Body of pancreas (tissue), 4 donors: ENCODE measurements around the gene LRRC49. TPM values are rescaled to one million over a fixed set of nuclear protein-coding genes. Genes with fewer than 3 reads are reported as not detected.
A peak's percentile ranks its signal among the peaks of the same experiment; 100 is the strongest.

Experiments used
- ATAC-seq: fragments of 150-250 bp; one replicate; pipeline ENCODE4 v1.9.1; 2016
- DNase-seq, 4 donors: peaks; one replicate each; pipeline ENCODE4 v3.0.0-alpha.2; 2019
- H3K27ac ChIP-seq, 4 donors: fragments of 200-600 bp; sonication (generic); 1 replicate in 3 of 4; 2 replicates in 1 of 4; pipeline versions ENCODE4 v1.5.1 to v1.6.1; 2016 to 2019; ENCODE audit warnings: mild to moderate bottlenecking in 1 of 4, mixed read lengths in 1 of 4, moderate library complexity in 1 of 4
- H3K27me3 ChIP-seq, 2 donors: fragments of 200-600 bp; sonication (generic); one replicate each; pipeline ENCODE4 v1.6.0; 2016; ENCODE audit warnings: mild to moderate bottlenecking in 1 of 2
- H3K36me3 ChIP-seq, 2 donors: fragments of 200-600 bp; sonication (generic); replicated peaks in 1 of 2; 2 replicates each; pipeline ENCODE4 v1.5.1; 2016; ENCODE audit warnings: low read depth in 2 of 2; ENCODE audit not compliant: insufficient read depth in 1 of 2
- H3K4me1 ChIP-seq: fragments of 200-600 bp; sonication (generic); one replicate; pipeline ENCODE4 v1.6.0; 2016
- H3K4me3 ChIP-seq, 2 donors: fragments of 200-600 bp; sonication (generic); 1 replicate in 1 of 2; 2 replicates in 1 of 2; pipeline ENCODE4 v1.5.1; 2016 to 2019
- H3K9me3 ChIP-seq, 3 donors: fragments of 200-600 bp; sonication (generic); 1 replicate in 2 of 3; 2 replicates in 1 of 3; pipeline ENCODE4 v1.5.1; 2016
- POLR2A ChIP-seq, 3 donors: fragments of 450-650 bp; IDR thresholded peaks; one replicate each; pipeline ENCODE4 v1.6.1; 2016; ENCODE audit warnings: antibody characterized with exemption in 3 of 3, mild to moderate bottlenecking in 2 of 3
- WGBS, 2 donors: methylation state at CpG; one replicate each; pipeline ENCODE4 v1.1.5; 2017; 5-methylcytosine and 5-hydroxymethylcytosine counted together
- intact Hi-C: fragments of 100-400 bp; cut with DNase I; formaldehyde crosslinking; loops from one replicate; pipeline ENCODE4 v1.15.1; 2023
- total RNA-seq, 2 donors: library from RNA; depleted of rRNA; stranded (reverse); fragments of >200 nt; gene quantifications; one replicate each; pipeline ENCODE4 v1.1.0, GENCODE V29; 2016
- TF ChIP-seq, protein P1 (sequence below), 7 experiments: fragments of 450-650 bp in 4 of 7; fragments of 200-600 bp in 3 of 7; sonication (generic) in 3 of 7; IDR thresholded peaks; one replicate each; pipeline ENCODE4 v1.5.1; 2016 to 2019; ENCODE audit warnings: antibody characterized with exemption in 7 of 7

Gene LRRC49
- total RNA-seq, 2 donors from 2014 or later: 3.0 to 7.3 TPM

DNA sequence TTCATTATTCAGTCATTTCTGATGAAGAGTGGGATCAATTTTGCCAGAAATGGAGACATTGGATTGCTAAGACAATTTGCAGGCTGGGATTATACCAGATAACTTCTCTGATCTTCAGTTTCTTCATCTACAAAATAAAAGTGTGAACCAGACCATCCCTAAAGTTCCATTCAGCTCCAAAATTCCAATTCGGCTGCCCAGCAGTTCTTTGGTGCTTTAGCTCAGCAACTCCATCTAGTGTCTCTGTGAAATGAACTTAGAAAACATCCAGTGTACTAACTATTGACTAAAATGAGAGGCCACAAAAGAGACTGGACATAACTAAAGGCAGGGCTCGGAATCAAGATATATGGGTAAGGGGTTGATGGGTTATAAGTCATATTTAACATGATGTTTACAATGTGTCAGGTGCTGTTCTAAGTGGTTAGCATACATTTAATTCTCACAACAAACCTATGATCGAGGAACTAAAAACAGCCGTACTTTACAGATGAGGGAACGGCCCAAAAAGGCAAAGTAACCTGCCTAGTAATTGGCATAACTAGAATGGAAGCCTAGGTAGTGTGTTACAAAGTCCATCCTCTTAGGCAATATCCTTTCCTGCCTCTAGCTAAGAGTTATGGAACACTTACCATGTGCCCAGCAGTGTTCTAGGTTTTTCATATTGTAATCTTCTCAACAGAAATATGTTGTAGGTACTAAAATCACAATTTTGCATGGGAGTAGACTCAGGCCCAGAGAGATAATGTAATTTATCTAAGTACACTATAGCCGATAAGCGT is 17.4 kb upstream of the LRRC49 start:
- 61 to 68% methylated on average over 7 of the region's 7 CpGs for WGBS, 2 donors
- TF ChIP-seq, protein P1, sequence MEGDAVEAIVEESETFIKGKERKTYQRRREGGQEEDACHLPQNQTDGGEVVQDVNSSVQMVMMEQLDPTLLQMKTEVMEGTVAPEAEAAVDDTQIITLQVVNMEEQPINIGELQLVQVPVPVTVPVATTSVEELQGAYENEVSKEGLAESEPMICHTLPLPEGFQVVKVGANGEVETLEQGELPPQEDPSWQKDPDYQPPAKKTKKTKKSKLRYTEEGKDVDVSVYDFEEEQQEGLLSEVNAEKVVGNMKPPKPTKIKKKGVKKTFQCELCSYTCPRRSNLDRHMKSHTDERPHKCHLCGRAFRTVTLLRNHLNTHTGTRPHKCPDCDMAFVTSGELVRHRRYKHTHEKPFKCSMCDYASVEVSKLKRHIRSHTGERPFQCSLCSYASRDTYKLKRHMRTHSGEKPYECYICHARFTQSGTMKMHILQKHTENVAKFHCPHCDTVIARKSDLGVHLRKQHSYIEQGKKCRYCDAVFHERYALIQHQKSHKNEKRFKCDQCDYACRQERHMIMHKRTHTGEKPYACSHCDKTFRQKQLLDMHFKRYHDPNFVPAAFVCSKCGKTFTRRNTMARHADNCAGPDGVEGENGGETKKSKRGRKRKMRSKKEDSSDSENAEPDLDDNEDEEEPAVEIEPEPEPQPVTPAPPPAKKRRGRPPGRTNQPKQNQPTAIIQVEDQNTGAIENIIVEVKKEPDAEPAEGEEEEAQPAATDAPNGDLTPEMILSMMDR (IDR thresholded peaks at IDR 0.05): peak in 5 of 7 experiments; percentile 13 to 56 (median 39)
- no peak for TF ChIP-seq POLR2A (IDR thresholded peaks at IDR 0.05)
- Histone ChIP-seq H3K36me3 (no peaks in the 10 kb centered on the region), H3K4me3 (no peak overlapping the region), H3K4me1 (no peaks in the 10 kb centered on the region), H3K9me3 (no peaks in the 10 kb centered on the region), H3K27ac (no peak overlapping the region), H3K27me3 (no peaks in the 10 kb centered on the region)
- intact Hi-C loops: no loop called here
- no peak for ATAC-seq
- DNase-seq: no peak

GRCh38 chr15:70876011-70876410 is 16.6 kb upstream of the LRRC49 start:
- Histone ChIP-seq H3K36me3 (no peaks in the 10 kb centered on the region), H3K4me1 (no peaks in the 10 kb centered on the region), H3K27ac (no peak overlapping the region), H3K4me3 (no peak overlapping the region), H3K27me3 (no peaks in the 10 kb centered on the region), H3K9me3 (no peaks in the 10 kb centered on the region)
- WGBS, 2 donors: 40 to 46% methylated on average over 3 of the region's 3 CpGs
- ATAC-seq: no peak
- DNase-seq: no peak
- intact Hi-C loops: no loop called here
- TF ChIP-seq, protein P1 (IDR thresholded peaks at IDR 0.05): no peak
- TF ChIP-seq POLR2A (IDR thresholded peaks at IDR 0.05): no peak

- Histone ChIP-seq H3K36me3 (no peaks in the 10 kb centered on the region), H3K4me3 (no peak overlapping the region), H3K27ac (no peak overlapping the region), H3K27me3 (no peaks in the 10 kb centered on the region), H3K4me1 (no peaks in the 10 kb centered on the region), H3K9me3 (no peaks in the 10 kb centered on the region)
- ATAC-seq: no peak
- WGBS, 2 donors: 48 to 50% methylated on average over 2 of the region's 2 CpGs
- TF ChIP-seq POLR2A (IDR thresholded peaks at IDR 0.05): no peak
- TF ChIP-seq, protein P1 (IDR thresholded peaks at IDR 0.05): no peak
- DNase-seq: no peak
- intact Hi-C loops: no loop called here
Measured at GRCh38 chr15:70876683-70877082, 15.9 kb upstream of the LRRC49 start.

DNA sequence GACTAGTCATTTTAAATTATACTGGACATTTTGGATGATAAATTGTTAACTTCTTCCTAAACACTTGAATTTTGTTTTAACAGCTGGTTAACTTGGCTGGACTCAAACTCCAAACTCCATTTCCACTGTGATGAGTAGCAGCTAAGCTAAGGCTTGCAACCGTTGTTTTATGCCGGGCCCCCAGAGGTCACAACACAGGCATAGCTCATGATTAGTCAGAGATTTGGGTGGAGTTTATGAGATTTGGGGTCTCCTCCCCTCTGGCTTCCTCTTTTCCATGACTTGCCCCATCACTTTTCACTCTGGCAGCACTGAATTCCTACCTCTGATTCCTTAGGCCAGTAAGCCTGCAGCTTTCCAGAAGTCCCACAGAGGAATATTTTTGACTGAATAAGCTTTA is 13.2 kb upstream of the LRRC49 start:
- no peak overlapping the region for H3K4me3 ChIP-seq
- H3K9me3 ChIP-seq: no peaks in the 10 kb centered on the region
- intact Hi-C loops: no loop called here
- WGBS, 2 donors: 61 to 65% methylated on average over 2 of the region's 2 CpGs
- H3K27ac ChIP-seq: no peak overlapping the region
- no peaks in the 10 kb centered on the region for H3K36me3 ChIP-seq
- no peaks in the 10 kb centered on the region for H3K27me3 ChIP-seq
- ATAC-seq: no peak
- no peak for TF ChIP-seq POLR2A (IDR thresholded peaks at IDR 0.05)
- TF ChIP-seq, protein P1 (IDR thresholded peaks at IDR 0.05): no peak
- DNase-seq: no peak
- H3K4me1 ChIP-seq: no peaks in the 10 kb centered on the region

DNA sequence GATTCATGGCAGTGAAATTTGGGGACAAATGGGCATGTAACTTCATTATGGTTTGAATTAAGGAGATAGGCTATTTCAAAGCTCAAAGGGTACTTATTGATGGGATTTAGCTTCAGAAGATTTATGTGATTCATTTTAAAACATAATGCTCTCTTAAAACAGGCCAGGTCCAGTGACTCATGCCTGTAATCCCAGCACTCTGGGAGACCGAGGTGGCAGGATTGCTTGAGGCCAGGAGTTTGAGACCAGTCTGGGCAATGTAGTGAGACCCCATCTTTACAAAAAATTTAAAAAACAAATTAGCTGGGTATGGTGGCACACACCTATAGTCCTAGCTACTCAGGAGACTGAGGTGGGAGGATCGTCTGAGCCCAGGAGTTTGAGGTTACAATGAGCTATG is 11.8 kb upstream of the LRRC49 start:
- Histone ChIP-seq H3K27me3 (no peaks in the 10 kb centered on the region), H3K4me3 (no peak overlapping the region), H3K27ac (no peak overlapping the region), H3K9me3 (no peaks in the 10 kb centered on the region), H3K36me3 (no peaks in the 10 kb centered on the region), H3K4me1 (no peaks in the 10 kb centered on the region)
- 72 to 78% methylated on average over 2 of the region's 2 CpGs for whole genome bisulfite sequencing, 2 donors
- DNase-seq (no peak), ATAC-seq (no peak)
- no peak for TF ChIP-seq POLR2A (IDR thresholded peaks at IDR 0.05)
- TF ChIP-seq, protein P1 (IDR thresholded peaks at IDR 0.05): no peak
- intact Hi-C loops: no loop called here
